Dedifferentiated amniotic fluid mesenchymal stem cell (primary cell): Measurements from ENCODE around the gene MRPL34.

Experiments
- DNase-seq: peaks from one replicate; pipeline ENCODE4 v3.0.0-alpha.2; 2016; ENCODE audit errors: extremely low spot score

MRPL34 gene

DNA sequence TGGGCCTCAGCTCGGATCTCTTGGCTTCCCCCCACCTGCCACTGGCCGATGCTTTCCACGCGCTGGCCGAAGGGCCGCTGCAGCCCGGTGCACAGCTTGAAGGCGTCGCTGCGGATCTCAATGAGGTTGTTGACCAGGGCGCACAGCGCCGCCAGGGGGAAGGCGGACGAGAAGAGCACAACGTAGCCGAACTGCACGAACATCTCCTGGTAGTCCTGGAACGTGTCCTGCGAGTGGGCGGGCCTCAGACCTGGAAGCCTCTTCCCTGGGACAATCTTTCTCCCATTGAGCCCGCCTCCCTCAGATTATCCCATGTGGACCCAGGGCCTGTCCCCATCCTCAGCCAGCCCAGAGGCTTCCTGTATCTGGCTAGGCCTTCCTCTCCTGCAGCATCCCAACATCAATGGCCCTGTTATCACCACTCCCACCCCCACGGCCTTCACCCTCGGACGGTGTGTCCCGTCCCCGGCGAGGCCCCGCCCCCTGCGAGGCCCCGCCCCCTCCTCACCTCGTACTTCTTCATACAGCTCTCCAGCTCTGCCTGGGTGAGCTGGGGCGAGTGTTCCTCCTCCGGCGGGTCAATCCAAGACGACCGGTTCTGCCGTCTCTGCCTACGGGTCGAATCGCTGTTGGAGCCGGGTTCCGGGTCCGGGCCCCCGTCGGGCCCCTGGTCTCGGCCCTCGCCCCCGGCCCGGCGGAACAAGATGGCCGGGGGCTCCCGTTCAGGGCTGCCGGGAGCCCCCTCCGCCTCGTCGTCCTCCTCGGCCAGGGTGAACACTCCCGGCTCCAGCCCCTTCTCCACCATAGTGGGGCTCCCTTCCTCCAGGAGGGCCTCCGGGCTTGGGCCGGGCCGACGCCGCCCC lies 22.2 kb downstream of the MRPL34 start:
- DNase-seq: no peak

DNA sequence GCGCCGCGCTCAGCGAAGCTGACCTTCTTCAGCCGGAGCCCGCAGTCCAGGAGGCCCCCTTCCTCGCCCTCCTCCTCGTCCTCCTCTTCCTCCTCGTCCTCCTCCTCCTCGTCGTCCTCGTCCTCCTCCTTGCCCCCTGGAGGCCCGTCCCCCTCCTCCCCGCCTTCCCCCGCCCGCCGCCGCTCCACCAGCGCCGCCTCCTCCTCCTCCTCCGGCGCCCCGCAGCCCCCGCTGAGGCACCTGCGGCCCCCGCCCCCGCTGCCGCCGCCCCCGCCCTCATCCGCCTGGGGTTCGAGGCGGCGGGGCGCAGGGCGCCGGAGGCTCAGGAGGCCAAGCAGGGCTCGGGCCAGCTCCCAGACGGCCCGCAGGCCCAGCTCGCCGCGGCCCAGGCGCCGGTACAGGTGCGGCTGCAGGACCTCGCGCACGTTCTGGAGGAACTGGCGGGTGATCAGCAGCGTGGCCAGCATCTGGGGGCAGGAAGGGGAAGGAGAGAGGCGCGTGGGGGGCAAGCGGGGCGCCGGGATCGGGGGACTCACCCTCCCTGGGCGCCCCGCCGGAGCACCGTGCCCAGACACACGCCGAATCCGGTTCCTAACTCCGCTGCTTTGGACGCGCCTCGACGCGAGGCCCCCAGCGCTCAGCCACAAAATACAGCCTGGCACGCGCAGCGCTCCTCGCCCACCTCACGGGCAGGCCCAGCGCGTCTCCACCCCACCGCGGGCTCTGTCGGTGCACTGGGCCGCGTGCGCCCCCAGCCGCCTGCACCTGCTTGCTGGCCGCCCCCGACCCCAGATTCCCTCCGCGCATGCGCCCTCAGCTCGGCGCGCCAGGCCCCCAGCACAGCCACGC lies 23.1 kb downstream of the MRPL34 start:
- DNase-seq: no peak

DNA sequence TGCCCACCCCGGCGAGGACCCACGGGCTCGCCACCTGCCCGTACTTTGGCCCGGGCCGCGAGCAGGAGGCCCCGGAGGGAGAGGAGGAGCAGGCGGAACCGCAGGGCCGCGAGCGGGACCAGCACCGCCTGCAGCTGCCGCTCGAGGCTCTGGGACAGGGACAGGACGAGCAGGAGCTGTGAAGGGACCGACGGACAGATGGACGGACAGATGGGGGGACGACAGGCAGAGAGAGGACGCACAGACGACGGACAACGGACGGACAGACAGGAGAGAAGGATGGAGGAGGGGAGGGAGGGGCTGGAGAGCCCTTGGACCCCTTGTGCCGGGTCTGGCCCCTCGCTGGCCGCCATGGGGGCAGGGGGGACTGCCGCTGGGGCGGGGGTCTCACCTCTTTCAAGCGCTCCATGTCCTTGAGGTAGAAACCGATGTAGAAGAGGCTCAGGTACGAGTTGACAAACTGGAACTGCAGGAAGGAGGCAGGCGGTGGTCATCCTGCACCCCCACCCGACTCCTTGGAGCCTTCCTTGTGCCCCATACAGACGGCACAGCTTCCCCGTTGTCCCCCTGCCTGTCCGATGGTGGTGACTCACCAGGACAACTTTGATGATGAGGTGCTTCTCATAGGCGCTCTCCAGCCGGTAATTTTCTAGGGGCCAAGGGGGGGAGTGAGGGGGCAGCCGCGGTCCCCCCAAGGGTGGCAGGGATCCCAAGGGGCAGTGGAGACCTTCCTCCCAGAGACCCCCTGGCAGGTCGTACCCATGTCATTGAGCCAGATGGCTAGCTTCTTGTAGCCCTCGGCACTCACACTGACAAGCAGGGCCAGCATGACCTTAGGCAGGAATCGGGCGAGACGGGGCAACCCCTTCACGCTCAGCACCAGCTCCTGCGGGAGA lies 23.9 kb downstream of the MRPL34 start:
- no peak for DNase-seq

DNA sequence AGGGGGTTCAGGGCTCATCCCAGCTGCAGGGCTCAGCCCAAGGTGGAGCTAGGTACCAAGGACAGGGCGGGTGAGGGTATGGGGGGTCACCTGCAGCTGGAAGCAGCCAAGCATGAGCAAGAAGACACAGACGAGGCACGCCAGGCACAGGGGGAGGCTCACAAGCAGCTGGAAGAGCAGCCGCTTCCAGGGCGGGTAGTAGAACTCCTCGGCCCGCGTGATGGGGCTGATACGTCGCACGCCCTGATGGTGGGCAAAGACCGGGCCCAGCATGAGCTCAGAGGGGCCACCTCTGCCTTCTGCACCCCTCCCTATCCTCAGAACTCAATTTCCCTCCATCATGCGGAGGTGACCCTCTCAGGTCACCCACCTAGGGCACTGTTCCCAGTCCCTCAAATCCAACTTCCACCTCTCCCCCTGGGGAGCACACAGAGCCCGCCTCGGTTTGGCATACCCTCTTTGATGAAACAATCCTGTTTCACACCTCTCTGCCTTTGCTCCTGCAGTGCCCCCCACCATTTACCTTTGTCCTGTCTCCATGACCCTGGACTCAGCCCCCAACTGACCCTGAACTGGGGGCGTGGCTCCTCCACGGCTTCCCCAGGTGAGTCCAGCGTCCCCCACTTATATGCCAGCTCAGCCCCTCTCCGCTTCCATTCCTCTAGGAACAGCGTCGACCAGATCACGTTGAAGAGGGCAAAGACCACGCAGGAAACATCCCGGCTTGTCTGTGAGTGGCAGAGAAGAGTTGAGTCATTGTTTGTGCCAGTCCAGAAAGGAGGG lies 24.8 kb downstream of the MRPL34 start:
- DNase-seq: no peak

DNA sequence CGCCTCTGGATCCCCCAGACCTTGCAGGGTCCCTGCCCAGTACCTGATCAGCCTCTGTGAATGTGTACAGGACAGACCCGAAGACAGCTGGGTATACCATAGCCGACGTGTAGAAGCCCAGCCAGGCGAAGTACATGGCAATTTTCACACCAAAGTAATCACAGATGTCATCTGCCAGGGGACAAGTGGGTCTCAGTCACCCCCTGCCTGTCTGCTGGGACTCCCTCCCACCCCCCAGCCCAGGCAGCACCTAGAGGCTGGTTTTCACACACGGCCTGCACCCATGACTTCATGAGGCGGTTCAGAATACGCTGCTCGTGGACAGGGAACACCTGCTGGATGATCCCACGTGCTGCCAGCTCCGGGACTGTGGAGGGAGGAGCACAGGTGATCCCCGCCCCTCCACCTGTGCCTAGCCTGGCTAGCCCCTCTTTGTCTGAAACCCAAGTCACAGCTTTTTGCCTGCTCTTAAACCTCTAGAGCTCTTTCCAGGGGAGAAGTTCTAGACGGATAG lies 25.4 kb downstream of the MRPL34 start:
- DNase-seq: no peak

DNA sequence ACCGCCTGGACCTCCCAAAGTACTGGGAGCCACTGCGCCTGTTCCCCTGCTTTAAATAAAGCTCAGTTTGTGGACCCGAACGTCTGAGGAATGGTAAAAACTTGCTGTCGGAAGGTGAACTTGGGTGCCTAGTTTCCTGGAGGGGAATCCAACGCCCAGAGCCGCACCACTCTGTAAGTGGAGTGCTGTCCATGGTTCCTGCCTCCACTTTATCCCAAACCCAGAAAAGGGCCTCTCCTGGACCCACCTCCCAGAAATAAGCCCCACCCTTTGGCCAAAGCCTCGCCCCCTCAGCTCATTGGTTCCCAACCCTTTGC lies 26.6 kb downstream of the MRPL34 start:
- no peak for DNase-seq

DNA sequence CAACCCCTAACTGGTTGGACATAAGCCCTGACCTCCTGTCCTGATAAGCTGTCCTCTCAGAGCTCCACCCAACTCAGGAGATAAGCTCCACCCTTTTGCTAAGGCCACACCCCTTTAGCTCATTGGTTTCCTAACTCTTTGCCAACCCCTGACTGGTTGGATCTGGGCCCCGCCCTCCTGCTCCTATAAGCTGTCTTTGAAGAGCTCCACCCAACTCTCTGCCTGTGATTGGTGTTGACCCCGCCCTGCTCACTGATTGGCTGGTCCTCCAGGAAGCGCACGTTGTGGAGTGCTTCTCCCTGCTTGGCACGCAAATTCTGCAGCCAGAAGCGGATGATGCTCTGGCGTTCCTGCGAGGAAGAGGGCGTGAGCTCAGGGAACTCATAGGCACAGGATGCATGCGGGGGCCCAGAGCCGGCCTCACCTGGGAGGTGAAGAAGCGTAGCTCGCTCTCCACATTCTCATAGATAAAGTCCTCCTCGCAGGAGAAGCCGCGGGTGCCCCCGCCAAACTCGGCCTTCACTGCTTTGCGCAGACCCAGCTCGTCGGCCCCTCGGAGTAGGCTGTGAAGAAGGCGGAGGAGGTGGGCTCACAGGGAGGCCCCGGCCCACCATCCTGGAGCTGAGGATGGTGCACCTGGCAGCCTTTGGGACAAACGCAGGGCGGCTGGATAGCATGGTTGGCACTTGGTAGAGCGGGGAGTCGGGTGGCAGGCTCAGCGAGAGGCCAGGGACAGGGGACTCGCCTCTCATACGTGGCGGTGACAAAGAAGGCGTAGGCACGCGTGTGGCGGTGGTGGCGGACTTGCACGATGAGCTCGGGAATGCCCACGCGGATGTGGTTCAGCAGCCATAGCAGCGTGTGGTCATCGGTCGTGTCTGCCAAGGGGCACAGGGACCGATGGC lies 27.3 kb downstream of the MRPL34 start:
- DNase-seq: no peak

DNA sequence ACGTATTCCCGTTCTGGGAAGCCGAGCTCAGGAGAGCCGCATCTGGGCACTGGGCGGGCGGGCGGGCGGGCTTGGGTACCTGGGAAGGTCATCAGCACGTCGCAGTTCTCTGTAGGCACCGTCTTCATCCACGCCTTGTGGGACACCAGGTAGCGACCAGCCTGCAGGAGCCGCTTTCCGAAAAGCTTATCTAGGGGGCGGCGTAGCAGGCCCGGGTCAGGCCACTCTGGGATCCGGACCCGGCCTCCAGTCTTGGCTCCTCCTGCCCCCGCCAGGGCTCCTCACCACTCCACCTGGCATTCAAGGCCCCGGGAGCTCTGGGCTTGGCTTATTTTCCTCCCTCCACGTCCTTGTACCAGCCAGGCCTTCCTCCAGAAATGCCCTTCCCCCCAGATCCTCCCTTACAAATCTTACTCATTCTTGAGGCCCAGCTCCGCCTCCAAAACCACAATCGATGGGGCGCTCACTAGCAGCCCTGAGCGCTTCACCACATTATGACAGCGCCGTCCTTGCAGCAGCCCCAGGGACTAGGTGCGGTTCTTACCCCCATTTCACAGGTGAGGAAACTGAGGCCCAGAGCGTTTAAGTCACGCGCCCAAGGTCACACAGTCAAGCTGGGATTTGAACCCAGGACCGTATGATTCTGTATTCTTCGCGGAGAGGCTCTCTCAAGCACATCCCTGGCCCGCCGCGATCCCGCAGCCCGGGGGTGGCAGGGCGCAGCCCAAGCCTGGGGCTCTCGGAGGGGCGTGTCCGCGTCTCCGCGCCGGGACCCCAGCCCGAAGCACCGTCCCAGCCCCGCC lies 28.1 kb downstream of the MRPL34 start:
- DNase-seq: peak; percentile 43

DNA sequence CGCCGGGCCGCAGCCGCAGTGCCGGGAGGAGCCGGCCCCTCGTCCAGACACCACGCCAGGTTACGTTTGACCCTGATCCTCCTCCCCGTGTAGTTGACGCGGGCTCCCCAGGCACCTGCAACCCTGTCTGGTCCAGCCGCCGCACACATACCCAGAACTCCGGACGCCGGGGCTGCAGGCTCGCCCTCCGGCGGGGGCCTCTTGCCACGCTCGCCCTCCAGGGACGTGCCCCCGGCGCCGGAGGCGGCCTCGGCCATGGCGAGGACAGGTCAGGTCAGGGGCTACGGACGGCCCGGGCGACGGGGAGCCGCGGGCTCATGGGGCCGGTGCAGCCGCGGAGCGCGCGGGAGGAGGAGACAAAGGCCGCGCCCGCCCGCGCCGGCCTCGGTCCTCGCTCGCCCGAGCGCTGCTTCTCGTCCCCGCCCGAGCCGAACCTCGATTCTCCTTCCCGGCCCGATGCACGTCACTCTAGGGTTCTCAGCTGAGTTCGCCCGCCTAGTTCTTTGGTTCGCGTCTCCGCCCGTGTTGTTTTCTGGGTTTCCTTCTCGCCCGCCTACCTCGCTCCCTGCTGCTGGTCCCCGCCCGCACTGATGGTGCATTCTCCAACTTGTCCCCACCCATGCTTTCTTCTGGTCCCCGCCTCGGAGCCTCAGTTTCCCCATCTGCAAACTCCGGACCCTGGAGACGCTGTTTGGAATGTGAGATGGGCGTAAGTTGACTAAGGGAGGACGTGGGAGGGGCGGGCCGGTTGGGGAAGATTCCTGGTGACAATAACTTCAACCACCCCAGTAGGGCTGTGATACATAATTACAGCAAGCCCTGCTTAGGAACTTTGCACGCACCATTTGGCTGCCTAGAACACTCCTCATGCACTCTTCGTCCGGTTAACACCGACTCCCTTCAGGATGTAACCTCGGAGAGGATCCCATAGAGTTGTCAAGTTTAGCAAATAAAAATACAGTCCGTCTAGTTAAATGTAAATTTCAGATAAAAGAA lies 29.0 kb downstream of the MRPL34 start, which contains the start of gene ANO8:
Gene ANO8 (minus strand): TSS at position 442 of the 996 bp plus-strand sequence. CDS start 185 bp downstream, at position 257.
- DNase-seq: peak; percentile 97

DNA sequence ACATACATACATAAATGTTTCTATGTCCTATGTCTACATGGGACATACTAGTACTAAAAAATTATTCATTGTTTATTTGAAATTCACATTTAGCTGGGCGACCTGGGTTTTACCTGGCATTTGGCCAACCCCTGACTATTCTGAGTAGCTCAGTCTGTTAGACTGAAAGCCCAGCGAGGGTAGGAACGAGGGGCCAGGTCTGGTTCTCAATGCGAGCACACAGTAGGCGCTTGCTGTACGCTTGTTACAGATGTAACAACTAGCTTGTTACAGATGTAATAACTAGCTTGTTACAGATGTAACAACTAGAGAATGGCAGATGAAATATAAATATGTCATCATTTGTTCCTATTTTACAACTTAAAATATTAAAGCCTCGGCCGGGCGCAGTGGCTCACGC lies 29.9 kb downstream of the MRPL34 start:
- no peak for DNase-seq

DNA sequence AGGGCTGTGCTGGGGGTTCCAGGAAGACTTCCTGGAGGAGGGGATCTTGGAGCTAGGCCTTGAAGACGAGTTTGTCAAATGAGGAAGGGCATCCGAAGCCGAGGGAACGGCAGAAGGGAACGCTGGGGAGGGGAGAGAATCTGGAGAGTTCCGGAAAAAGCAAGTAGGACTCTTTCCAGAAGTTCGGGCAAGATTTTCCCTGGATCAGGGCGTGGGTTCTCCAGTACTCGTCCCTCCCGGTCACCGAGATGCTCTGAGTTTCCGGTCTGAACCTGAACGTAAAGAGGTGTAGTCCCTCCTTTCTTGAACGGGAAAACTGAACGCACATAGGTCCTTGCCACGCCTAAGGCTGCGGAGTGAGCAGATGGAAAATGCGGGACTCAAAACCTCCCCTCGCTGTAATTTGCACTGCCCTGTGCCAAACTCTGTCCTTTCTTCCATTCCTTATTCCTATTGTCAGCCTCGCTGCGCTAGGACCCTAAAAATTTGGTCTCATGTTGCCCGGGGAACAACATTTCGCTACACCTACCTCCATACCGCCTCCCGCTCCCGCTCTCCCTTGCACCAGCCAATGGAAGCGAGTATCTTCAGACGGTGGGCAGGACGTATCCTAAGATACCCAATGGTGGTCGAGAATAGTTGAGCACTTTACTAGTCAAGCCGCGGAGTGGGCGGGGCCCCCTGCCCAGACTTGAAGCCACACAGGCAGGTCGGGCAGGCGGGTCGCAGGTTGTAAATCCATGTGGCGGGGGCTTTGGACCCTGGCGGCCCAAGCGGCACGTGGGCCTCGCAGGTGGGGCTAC lies 31.4 kb downstream of the MRPL34 start, which contains the start of gene GTPBP3:
Gene GTPBP3 (plus strand): TSS at position 682 of the 803 bp plus-strand sequence. CDS start 59 bp downstream, at position 741.
- DNase-seq: peak; percentile 98

DNA sequence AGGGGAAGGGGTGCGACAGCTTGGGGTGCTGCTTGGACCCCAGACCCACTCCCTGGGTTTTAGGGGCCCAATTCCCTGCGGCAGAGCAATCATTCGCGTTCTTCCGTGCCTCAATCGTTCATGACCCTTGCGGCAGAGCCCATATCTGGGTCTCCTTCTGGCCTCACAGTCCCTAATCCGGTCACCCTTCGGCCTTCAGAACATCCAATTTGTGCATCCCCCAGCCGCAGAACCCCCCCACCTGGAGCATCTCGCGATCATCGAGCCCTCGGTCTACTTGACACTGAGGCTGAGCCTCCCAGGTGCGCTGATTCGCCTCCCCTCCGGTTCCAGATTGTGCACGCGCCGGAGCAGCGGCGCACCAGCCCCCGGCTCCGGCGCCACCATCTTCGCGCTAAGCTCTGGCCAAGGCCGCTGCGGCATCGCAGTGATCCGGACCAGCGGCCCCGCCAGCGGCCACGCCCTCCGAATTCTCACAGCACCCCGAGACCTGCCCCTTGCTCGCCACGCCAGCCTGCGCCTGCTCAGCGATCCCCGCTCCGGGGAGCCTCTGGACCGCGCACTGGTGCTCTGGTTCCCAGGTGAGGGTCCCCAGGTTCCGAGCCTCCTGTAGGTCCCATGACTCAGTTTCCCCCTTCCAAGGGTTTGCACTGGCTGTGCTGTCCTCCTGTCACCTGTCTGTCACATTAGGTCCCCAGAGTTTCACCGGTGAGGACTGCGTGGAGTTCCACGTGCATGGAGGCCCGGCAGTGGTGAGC lies 32.2 kb downstream of the MRPL34 start:
- DNase-seq: no peak

DNA sequence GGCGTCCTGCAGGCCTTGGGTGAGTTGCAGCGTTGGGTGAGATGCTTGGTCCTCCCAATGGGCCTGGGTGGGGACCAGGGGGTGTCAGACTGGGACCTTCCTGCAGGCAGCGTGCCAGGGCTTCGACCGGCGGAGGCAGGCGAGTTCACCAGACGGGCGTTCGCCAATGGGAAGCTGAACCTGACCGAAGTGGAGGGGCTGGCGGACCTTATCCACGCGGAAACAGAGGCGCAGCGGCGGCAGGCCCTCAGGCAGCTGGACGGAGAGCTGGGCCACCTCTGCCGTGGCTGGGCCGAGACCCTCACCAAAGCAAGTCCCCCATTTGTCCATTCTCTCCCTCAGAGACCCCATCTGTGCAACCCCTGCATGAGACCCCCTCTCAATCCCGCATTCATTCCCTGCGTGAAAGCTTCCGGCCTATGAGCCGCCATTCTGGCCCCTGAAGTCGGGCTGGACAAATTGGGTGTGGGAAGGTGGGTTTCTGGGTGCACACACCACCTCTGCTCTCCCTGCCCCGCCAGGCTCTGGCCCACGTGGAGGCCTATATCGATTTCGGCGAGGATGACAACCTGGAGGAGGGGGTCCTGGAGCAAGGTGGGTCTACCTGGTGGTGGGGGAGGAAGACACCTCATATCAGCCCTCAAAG lies 32.9 kb downstream of the MRPL34 start:
- DNase-seq: no peak

DNA sequence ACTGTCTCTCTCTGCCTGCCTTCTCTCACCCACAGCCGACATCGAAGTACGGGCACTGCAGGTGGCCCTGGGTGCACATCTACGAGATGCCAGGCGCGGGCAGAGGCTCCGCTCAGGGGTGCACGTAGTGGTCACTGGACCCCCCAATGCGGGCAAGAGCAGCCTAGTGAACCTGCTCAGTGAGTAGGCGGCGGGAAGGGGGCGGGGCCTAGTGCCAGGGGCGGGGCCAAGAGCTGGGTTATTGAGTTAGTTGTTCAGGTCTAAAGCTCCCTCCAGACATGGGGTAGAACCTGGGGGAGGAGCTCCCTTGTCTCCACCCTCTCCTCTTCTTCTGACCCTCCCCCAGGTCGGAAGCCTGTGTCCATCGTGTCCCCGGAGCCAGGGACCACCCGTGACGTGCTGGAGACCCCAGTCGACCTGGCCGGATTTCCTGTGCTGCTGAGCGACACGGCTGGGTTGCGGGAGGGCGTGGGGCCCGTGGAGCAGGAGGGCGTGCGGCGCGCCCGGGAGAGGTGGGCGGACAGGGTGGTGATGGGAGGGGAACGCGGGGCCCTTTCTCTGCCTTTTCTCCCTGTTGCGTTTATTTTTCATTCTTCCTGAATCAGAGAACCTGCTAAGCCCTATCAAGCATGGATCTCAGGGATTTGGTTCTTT lies 33.5 kb downstream of the MRPL34 start:
- no peak for DNase-seq

DNA sequence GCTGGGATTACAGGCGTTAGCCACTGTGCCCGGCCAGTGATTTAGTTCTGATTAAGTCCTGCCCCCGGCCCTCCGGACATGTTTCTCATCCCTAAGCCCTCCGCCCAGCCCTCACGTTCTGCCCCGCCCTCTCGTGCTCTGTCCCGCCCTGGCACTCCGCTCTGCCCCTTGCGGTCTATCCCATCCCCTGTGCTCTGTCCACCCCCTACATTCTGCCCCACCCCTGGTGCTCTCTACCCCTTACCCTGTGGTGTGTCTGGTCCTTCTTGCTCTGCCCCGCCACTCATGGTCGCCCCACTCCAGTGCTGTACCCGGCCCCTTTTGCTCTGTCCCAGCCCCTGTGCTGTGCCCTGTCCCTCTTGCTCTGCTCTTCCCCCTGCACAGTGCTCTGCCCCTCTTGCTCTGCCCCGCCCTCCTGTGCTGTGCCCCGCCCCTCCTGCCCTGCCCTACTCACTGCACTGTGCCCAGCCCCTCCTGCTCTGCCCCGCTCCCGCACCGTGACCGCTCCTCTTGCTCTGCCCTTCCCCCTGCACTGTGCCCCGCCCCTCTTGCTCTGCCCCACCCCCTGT lies 34.7 kb downstream of the MRPL34 start:
- no peak for DNase-seq
